CD4-positive, alpha-beta T cell (primary cell): Measurements from ENCODE around the gene NME7. TPM values are rescaled to one million over a fixed set of nuclear protein-coding genes. Genes with fewer than 3 reads are reported as not detected.

Experiments used
- ATAC-seq: fragments of 200-7000 bp; cut with Tn5 transposase; one replicate; pipeline ENCODE4 v1.10.0; 2022; ENCODE audit warnings: mild to moderate bottlenecking; ENCODE audit not compliant: poor library complexity
- CTCF ChIA-PET: fragments of 350-600 bp; sonication (Branson Sonifier 250); formaldehyde crosslinking; loops from one replicate; lab custom pipeline; 2021; ENCODE audit warnings: antibody characterized with exemption, inconsistent platforms; lab: Charles Lee
- POLR2A ChIA-PET: fragments of 350-600 bp; sonication (Branson Sonifier 250); formaldehyde crosslinking; loops from one replicate; lab custom pipeline; 2021; ENCODE audit warnings: antibody characterized with exemption, inconsistent platforms; lab: Charles Lee
- DNase-seq, 14 experiments: peaks; one replicate each; pipeline ENCODE4 v3.0.0-alpha.2; 2013 to 2020; ENCODE audit warnings: mixed read lengths in 2 of 14
- H3K27ac ChIP-seq, 2 donors: one replicate each; pipeline versions ENCODE4 v1.5.1 to v1.7.0; 2013; ENCODE audit warnings: low read length in 2 of 2, low read depth in 1 of 2, mild to moderate bottlenecking in 1 of 2
- H3K27me3 ChIP-seq, 2 experiments: 1 replicate in 1 of 2; 2 replicates in 1 of 2; pipeline versions ENCODE4 v1.6.1 to v1.7.0; 2013; ENCODE audit warnings: low read length in 2 of 2, control low read depth in 1 of 2, mild to moderate bottlenecking in 1 of 2, moderate library complexity in 1 of 2; ENCODE audit not compliant: insufficient read depth in 2 of 2, control insufficient read depth in 1 of 2
- H3K36me3 ChIP-seq: one replicate; pipeline ENCODE4 v1.6.1; 2013; ENCODE audit warnings: low read length, control low read depth; ENCODE audit not compliant: insufficient read depth
- H3K4me1 ChIP-seq: one replicate; pipeline ENCODE4 v1.6.1; 2013; ENCODE audit warnings: low read length, control low read depth; ENCODE audit not compliant: insufficient read depth
- H3K4me3 ChIP-seq: one replicate; pipeline ENCODE4 v1.5.1; 2013; ENCODE audit warnings: mild to moderate bottlenecking, low read length, moderate library complexity
- H3K9me3 ChIP-seq, 2 experiments: 1 replicate in 1 of 2; 2 replicates in 1 of 2; pipeline versions ENCODE4 v1.6.1 to v1.7.0; 2013; ENCODE audit warnings: low read length in 2 of 2, mild to moderate bottlenecking in 2 of 2, control low read depth in 1 of 2, moderate library complexity in 1 of 2; ENCODE audit not compliant: control insufficient read depth in 1 of 2, insufficient read depth in 1 of 2
- H3K27ac Mint-ChIP-seq: one replicate; pipeline ENCODE4 v1.8.0; 2020; ENCODE audit warnings: mixed read lengths
- H3K27me3 Mint-ChIP-seq: one replicate; pipeline ENCODE4 v1.8.0; 2021; ENCODE audit warnings: mixed read lengths
- H3K36me3 Mint-ChIP-seq: one replicate; pipeline ENCODE4 v1.8.0; 2021; ENCODE audit warnings: low read depth, mixed read lengths
- H3K4me1 Mint-ChIP-seq: one replicate; pipeline ENCODE4 v1.8.0; 2021; ENCODE audit warnings: low read depth, mixed read lengths
- H3K4me3 Mint-ChIP-seq: one replicate; pipeline ENCODE4 v1.8.0; 2020; ENCODE audit warnings: mild to moderate bottlenecking, mixed read lengths
- H3K9me3 Mint-ChIP-seq: one replicate; pipeline ENCODE4 v1.8.0; 2020; ENCODE audit warnings: mixed read lengths
- CTCF ChIP-seq: fragments of 200-600 bp; IDR thresholded peaks from one replicate; pipeline ENCODE4 v1.8.0; 2022; ENCODE audit warnings: antibody characterized with exemption, mild to moderate bottlenecking
- intact Hi-C, 2 experiments: fragments of 100-400 bp; cut with DNase I in 1 of 2; cut with micrococcal nuclease in 1 of 2; formaldehyde crosslinking; loops; one replicate each; pipeline versions ENCODE4 v1.15.1 to v1.9.0; 2023 to 2025; cut with DNase I, micrococcal nuclease
- total RNA-seq, 174 experiments: library from RNA in 2 of 174; stranded (reverse) in 2 of 174; gene quantifications; one replicate each; pipeline ENCODE4 v1.2.3 and lab custom pipeline; 2021 to 2026

The NME7 gene
- total RNA-seq, 2 experiments from 2014 or later: 7.2 to 8.3 TPM

- H3K36me3 ChIP-seq: peaks cover 26% of the 10 kb centered on the region
- H3K27me3 Mint-ChIP-seq: no peaks in the 10 kb centered on the region
- no peaks in the 10 kb centered on the region for H3K27me3 ChIP-seq
- no peak overlapping the region for H3K27ac ChIP-seq
- DNase-seq: no peak
- H3K36me3 Mint-ChIP-seq: peaks cover 56% of the 10 kb centered on the region
- POLR2A ChIA-PET: no interaction called here
- H3K4me3 ChIP-seq: no peak overlapping the region
- no peaks in the 10 kb centered on the region for H3K4me1 Mint-ChIP-seq
- peaks cover 0 to 4% of the 10 kb centered on the region in 2 experiments for H3K9me3 ChIP-seq
- no peaks in the 10 kb centered on the region for H3K4me1 ChIP-seq
- no peak for TF ChIP-seq CTCF
- H3K4me3 Mint-ChIP-seq: no peak overlapping the region
- no peak overlapping the region for H3K27ac Mint-ChIP-seq
- intact Hi-C loops: no loop called here
- no peak for ATAC-seq
- no peaks in the 10 kb centered on the region for H3K9me3 Mint-ChIP-seq
- CTCF ChIA-PET: no interaction called here
Observed at GRCh38 chr1:169395955-169396354, 28.4 kb upstream of the NME7 start.

GRCh38 chr1:169392406-169392805 is 24.8 kb upstream of the NME7 start:
- DNase-seq: no peak
- no peaks in the 10 kb centered on the region for H3K9me3 Mint-ChIP-seq

GRCh38 chr1:169390303-169390702 is 22.7 kb upstream of the NME7 start:
- no peak overlapping the region for H3K4me3 Mint-ChIP-seq
- ATAC-seq (no peak), DNase-seq (no peak)
- H3K27me3 Mint-ChIP-seq: no peaks in the 10 kb centered on the region
- ChIA-PET POLR2A (no interaction called here), CTCF (interaction anchor here (0.9 kb wide), 1 partner anchor 2000 kb away, joined by 3 read pairs; no protein-coding TSS in a partner anchor)
- H3K36me3 Mint-ChIP-seq: peaks cover 78% of the 10 kb centered on the region
- H3K4me1 Mint-ChIP-seq: no peaks in the 10 kb centered on the region
- peaks cover 66% of the 10 kb centered on the region for H3K36me3 ChIP-seq
- no peak overlapping the region for H3K27ac Mint-ChIP-seq
- no peak overlapping the region for H3K4me3 ChIP-seq
- intact Hi-C loops: no loop called here
- no peaks in the 10 kb centered on the region for H3K9me3 Mint-ChIP-seq
- H3K27me3 ChIP-seq: no peaks in the 10 kb centered on the region
- H3K9me3 ChIP-seq: no peaks in the 10 kb centered on the region
- no peak overlapping the region for H3K27ac ChIP-seq
- no peak for TF ChIP-seq CTCF
- H3K4me1 ChIP-seq: no peaks in the 10 kb centered on the region

More at GRCh38 chr1:169392406-169392805, 24.8 kb upstream of the NME7 start:
- Histone ChIP-seq H3K27ac (no peak overlapping the region), H3K4me1 (no peaks in the 10 kb centered on the region), H3K9me3 (no peaks in the 10 kb centered on the region), H3K36me3 (peaks cover 51% of the 10 kb centered on the region), H3K4me3 (no peak overlapping the region), H3K27me3 (no peaks in the 10 kb centered on the region)
- no peak for TF ChIP-seq CTCF
- Mint-ChIP-seq H3K27ac (no peak overlapping the region), H3K4me1 (no peaks in the 10 kb centered on the region), H3K4me3 (no peak overlapping the region), H3K27me3 (no peaks in the 10 kb centered on the region), H3K36me3 (peaks cover 83% of the 10 kb centered on the region)
- ChIA-PET POLR2A (no interaction called here), CTCF (no interaction called here)
- intact Hi-C loops: no loop called here
- ATAC-seq: no peak
